Measurements from ENCODE around the gene PRKAR2A.

- TF ChIP-seq EP300 (IDR thresholded peaks at IDR 0.05): no peak
- TF ChIP-seq CTCF (IDR thresholded peaks at IDR 0.05): peak in 1 of 7 experiments; percentile 13
- TF ChIP-seq POLR2AphosphoS5 (IDR thresholded peaks at IDR 0.05): no peak
- no peak for TF ChIP-seq POLR2A (IDR thresholded peaks at IDR 0.05)
Measured at GRCh38 chr3:48765376-48765775, 82.3 kb downstream of the PRKAR2A start.
